SU-DHL-6 (cell line): Measurements from ENCODE around the gene RUNX1.

ENCODE experiments used
- H2AFZ ChIP-seq: fragments of 200-600 bp; sonication (generic); 2 replicates; pipeline ENCODE4 v1.6.1; 2014; ENCODE audit warnings: low read depth, mild to moderate bottlenecking, moderate library complexity, mixed read lengths, antibody characterized with exemption, low read length; ENCODE audit not compliant: severe bottlenecking
- H3F3A ChIP-seq: fragments of 200-600 bp; shearing (Covaris generic); 2 replicates; pipeline ENCODE4 v1.6.0; 2016; ENCODE audit warnings: antibody characterized with exemption, mild to moderate bottlenecking; ENCODE audit not compliant: insufficient read depth
- H3K27ac ChIP-seq: fragments of 200-600 bp; sonication (generic); 2 replicates; pipeline ENCODE4 v1.5.1; 2016; ENCODE audit warnings: low read depth, mild to moderate bottlenecking, low read length, moderate library complexity, mixed read lengths
- H3K27me3 ChIP-seq: fragments of 200-600 bp; sonication (generic), shearing (Covaris generic); 2 replicates; pipeline ENCODE4 v1.6.0; 2014; ENCODE audit warnings: mild to moderate bottlenecking, low read length
- H3K36me3 ChIP-seq: fragments of 200-600 bp; sonication (generic); 2 replicates; pipeline ENCODE4 v1.6.1; 2014; ENCODE audit warnings: mild to moderate bottlenecking, low read length, mixed read lengths
- H3K4me2 ChIP-seq: fragments of 300-600, 200-600 bp; shearing (Covaris generic), sonication (generic); 2 replicates; pipeline ENCODE4 v1.6.0; 2014; ENCODE audit warnings: low read length, low read depth, mild to moderate bottlenecking; ENCODE audit not compliant: poor library complexity, severe bottlenecking
- H3K4me3 ChIP-seq: fragments of 200-600 bp; sonication (generic); 2 replicates; pipeline ENCODE4 v1.5.1; 2014; ENCODE audit warnings: antibody characterized with exemption, low read length, mild to moderate bottlenecking, mixed read lengths; ENCODE audit not compliant: insufficient read depth, poor library complexity, severe bottlenecking
- H3K79me2 ChIP-seq: fragments of 200-600 bp; sonication (generic); 2 replicates; pipeline ENCODE4 v1.6.1; 2014; ENCODE audit warnings: mild to moderate bottlenecking, low read length, moderate library complexity; ENCODE audit not compliant: insufficient read depth
- H3K9ac ChIP-seq: fragments of 200-600 bp; sonication (generic); 2 replicates; pipeline ENCODE4 v1.7.0; 2014; ENCODE audit warnings: mild to moderate bottlenecking, low read length
- H3K9me2 ChIP-seq: fragments of 200-600 bp; sonication (generic); replicated peaks from 2 replicates; pipeline ENCODE4 v1.6.1; 2014; ENCODE audit warnings: low read length; ENCODE audit not compliant: insufficient read depth
- H3K9me3 ChIP-seq: fragments of 200-600 bp; sonication (generic); 2 replicates; pipeline ENCODE4 v1.6.1; 2014; ENCODE audit warnings: low read length, mixed read lengths; ENCODE audit not compliant: insufficient read depth
- H4K20me1 ChIP-seq: fragments of 200-600 bp; sonication (generic); 2 replicates; pipeline ENCODE4 v1.6.1; 2014; ENCODE audit warnings: low read depth, mild to moderate bottlenecking, antibody characterized with exemption, low read length, moderate library complexity, mixed read lengths
- EZH2phosphoT487 ChIP-seq: fragments of 200-600 bp; sonication (generic), shearing (Covaris generic); conservative IDR thresholded peaks from 2 replicates; pipeline ENCODE4 v1.6.1; 2018; ENCODE audit warnings: mild to moderate bottlenecking, antibody characterized with exemption, low read length, moderate library complexity, mixed read lengths
- TF ChIP-seq, protein P1 (sequence below): fragments of 200-600 bp; sonication (generic); IDR thresholded peaks from one replicate; pipeline ENCODE4 v1.5.1; 2017; ENCODE audit warnings: antibody characterized with exemption, mild to moderate bottlenecking, low read length, moderate library complexity; ENCODE audit not compliant: insufficient read depth, poor library complexity, severe bottlenecking

RUNX1 gene

DNA sequence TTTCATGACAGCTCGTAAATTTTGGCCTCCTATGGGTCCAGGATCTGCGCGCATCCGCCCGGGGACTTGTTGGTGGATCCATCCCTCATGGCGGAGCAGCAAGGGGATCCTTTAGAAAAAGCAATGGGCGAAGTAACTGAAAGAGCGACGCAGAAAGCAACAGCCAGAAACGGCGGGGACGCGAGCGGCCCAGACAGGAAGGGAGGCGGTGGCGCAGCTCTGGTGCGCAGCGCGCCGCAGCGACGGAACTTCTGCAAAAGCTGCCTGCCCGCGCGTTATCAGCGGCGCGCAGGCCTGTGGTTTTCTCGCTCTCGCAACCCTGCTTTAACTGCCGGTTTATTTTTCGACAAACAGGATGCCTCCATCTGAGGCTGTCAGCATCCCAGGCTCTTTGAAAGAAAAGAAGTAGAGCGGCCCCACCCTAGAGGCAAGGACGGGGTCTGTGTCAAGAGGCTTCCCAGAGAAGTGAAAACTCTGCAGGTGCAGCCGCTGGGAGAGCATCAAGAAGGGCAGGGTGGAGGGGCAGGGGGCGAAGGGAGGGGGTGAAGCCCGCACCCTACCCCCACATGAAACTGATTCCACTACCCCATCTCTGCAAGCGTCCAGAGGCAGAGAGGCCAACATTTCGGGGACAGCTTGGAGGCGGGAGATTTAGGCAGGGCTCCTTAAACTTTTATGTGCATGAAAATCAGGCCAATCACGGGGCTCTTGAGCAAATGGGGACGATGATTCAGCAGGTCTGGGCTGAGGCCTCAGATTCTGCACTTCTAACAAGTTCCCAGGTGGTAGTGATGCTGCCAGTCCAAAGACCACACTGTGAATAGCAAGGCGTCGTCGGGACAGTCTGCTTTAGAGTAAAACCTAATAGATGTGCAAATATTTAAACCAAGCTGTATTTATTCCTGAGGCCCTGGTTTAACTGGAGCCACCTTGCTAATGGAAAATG lies 22.2 kb downstream of the RUNX1 start:
- Histone ChIP-seq H3F3A (peaks cover 39% of the 10 kb centered on the region), H3K4me3 (peak overlapping the region; percentile 48), H3K9me3 (no peaks in the 10 kb centered on the region), H3K9me2 (no peaks in the 10 kb centered on the region), H2AFZ (no peak overlapping the region), H3K27me3 (no peaks in the 10 kb centered on the region), H3K36me3 (no peaks in the 10 kb centered on the region), H3K4me2 (peak overlapping the region; percentile 99), H3K9ac (peak overlapping the region; percentile 51), H3K27ac (peak overlapping the region; percentile 89), H3K79me2 (peaks cover 89% of the 10 kb centered on the region), H4K20me1 (peaks cover 18% of the 10 kb centered on the region; the same call in 1 of the 2 replicates)
- no peak for TF ChIP-seq EZH2phosphoT487
- TF ChIP-seq, protein P1, sequence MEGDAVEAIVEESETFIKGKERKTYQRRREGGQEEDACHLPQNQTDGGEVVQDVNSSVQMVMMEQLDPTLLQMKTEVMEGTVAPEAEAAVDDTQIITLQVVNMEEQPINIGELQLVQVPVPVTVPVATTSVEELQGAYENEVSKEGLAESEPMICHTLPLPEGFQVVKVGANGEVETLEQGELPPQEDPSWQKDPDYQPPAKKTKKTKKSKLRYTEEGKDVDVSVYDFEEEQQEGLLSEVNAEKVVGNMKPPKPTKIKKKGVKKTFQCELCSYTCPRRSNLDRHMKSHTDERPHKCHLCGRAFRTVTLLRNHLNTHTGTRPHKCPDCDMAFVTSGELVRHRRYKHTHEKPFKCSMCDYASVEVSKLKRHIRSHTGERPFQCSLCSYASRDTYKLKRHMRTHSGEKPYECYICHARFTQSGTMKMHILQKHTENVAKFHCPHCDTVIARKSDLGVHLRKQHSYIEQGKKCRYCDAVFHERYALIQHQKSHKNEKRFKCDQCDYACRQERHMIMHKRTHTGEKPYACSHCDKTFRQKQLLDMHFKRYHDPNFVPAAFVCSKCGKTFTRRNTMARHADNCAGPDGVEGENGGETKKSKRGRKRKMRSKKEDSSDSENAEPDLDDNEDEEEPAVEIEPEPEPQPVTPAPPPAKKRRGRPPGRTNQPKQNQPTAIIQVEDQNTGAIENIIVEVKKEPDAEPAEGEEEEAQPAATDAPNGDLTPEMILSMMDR = no peak

DNA sequence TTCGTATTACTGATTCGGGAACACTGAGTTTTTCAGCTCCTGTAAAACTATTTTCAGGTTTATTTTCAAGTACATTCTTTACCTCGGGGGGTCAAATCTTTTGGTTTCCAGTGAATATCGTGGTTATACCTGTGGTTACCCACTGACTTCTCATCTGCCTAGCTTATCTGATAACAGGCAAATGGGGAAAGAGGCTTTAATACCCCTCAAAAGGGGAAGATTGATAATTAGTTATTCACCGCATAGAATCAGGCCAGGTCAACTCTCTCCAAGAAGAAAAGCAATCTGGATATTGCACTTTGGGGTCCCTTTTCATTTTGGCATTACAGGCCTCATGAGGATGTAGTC lies 23.0 kb downstream of the RUNX1 start:
- Histone ChIP-seq H3K9me2 (no peaks in the 10 kb centered on the region), H3K27ac (peak overlapping the region; percentile 89), H4K20me1 (peaks cover 18% of the 10 kb centered on the region; the same call in 1 of the 2 replicates), H3F3A (peaks cover 36% of the 10 kb centered on the region), H3K9ac (peak overlapping the region; percentile 51), H3K27me3 (no peaks in the 10 kb centered on the region), H3K4me2 (peak overlapping the region; percentile 99), H3K9me3 (no peaks in the 10 kb centered on the region), H3K79me2 (peaks cover 89% of the 10 kb centered on the region), H3K4me3 (peak overlapping the region; percentile 48), H2AFZ (no peak overlapping the region), H3K36me3 (no peaks in the 10 kb centered on the region)
- TF ChIP-seq, protein P1 = no peak
- TF ChIP-seq EZH2phosphoT487 = no peak

DNA sequence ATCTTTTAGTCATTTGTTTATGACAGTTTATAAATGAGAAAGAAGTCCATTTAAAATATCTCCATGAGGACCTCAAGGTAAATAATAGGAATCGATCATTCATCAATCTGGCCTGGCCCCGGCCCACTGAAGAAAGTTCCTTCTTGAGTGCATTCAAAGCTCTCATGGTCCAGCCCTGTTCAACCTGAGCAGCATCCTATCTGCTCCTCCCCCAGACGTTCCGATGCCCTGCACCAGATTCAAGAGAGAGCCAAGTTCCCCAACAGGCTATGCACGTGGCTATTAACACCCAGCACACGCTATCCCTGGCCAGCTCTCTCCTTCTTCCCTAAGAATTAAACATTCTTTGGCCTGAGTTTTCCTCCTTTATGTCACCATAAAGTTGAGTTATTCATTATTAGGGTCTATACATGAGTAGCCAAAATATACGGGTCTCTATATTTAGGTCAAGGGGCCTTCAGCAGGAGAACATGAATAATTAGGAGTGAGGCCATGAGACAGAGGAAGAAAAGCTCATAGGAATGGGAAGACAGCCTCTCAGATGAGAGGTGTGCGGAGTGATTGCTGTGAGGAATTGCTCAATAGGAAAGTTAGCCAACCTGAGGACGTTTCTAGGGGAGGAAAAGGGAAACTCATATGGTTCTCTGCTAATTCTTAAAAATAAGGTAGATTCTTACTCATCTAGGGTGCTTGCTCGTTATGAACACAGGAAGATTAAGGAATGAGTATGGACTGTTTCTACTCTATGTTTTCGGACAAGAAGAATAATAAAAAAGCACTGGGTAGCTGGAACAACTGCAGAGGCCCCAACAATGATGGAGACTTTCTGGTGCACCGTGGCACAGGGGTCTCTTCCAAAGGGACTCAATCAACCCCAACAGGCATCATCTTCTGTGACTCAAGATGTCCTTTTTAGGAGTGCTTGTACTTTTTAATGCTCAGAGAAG lies 23.6 kb downstream of the RUNX1 start:
- H3F3A ChIP-seq = peaks cover 33% of the 10 kb centered on the region
- no peak overlapping the region for H3K27ac ChIP-seq
- no peaks in the 10 kb centered on the region for H3K36me3 ChIP-seq
- no peaks in the 10 kb centered on the region for H3K27me3 ChIP-seq
- H3K4me3 ChIP-seq = no peak overlapping the region
- H3K9ac ChIP-seq = peak overlapping the region; percentile 51; the same call in 1 of the 2 replicates
- TF ChIP-seq, protein P1 = no peak
- no peak for TF ChIP-seq EZH2phosphoT487
- H2AFZ ChIP-seq = no peak overlapping the region
- no peaks in the 10 kb centered on the region for H3K9me2 ChIP-seq
- peaks cover 18% of the 10 kb centered on the region; the same call in 1 of the 2 replicates for H4K20me1 ChIP-seq
- peaks cover 89% of the 10 kb centered on the region for H3K79me2 ChIP-seq
- H3K9me3 ChIP-seq = no peaks in the 10 kb centered on the region
- peak overlapping the region; percentile 99 for H3K4me2 ChIP-seq
